HEK293T (cell line): ENCODE results near the gene SHROOM4.

Experiments used
- FOXA1 ChIP-seq: fragments of 450-650 bp; IDR thresholded peaks from 2 replicates; pipeline ENCODE4 v1.6.1; 2016; ENCODE audit warnings: mild to moderate bottlenecking
- FOXM1 ChIP-seq: fragments of 450-650 bp; IDR thresholded peaks from 2 replicates; pipeline ENCODE4 v1.6.1; 2017; ENCODE audit warnings: mild to moderate bottlenecking, borderline replicate concordance
- HDGF ChIP-seq: fragments of 450-650 bp; IDR thresholded peaks from 2 replicates; pipeline ENCODE4 v1.6.1; 2017; ENCODE audit warnings: antibody characterized with exemption, borderline replicate concordance
- PKNOX1 ChIP-seq: fragments of 450-650 bp; IDR thresholded peaks from 2 replicates; pipeline ENCODE4 v1.6.1; 2016
- SP1 ChIP-seq: fragments of 450-650 bp; IDR thresholded peaks from 2 replicates; pipeline ENCODE4 v1.6.1; 2017
- ZNF384 ChIP-seq: fragments of 450-650 bp; IDR thresholded peaks from 2 replicates; pipeline ENCODE4 v1.6.1; 2016

DNA sequence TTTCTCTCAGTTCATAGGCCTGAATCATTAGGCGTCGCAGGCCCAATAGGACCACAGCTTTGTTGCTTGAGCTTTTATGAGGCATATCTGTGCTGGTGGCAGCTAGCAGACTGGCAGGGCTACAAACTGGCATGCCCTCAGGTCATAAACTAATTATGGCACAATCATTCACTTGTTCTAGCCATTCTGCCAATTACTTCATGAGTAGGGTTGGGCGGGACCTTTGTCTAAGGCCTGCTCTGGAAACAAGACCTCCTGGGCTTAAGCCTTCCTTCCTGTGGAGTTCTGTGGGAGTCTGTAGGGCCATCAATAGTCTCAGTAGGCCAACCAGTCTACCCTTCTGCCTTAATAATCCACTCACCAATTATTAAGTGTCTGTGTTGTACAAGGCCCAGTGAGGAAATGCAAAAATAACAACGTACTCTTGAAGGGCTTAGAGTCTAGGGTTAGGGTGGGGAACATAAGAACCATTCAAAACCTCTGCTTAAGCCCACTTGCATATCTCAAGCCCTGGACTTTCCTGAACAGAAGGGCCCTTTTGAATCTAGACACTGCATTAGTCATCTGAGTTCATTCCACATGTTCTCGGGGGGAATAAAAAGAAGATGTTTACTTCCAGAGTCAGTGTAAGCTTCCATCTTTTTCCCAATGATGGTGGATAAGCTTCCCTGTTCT is 44.5 kb downstream of the SHROOM4 start:
- TF ChIP-seq SP1 (no peak), FOXM1 (no peak), HDGF (no peak), PKNOX1 (no peak), ZNF384 (no peak), FOXA1 (no peak)
